GM12878 (cell line): ENCODE data around the gene ATP5PD. TPM values are rescaled to one million over a fixed set of nuclear protein-coding genes. Genes with fewer than 3 reads are reported as not detected.

ENCODE experiments used
- ATAC-seq: fragments of 200-7000 bp; cut with Tn5 transposase; 3 replicates; pipeline ENCODE4 v1.9.1; 2020; ENCODE audit warnings: mild to moderate bottlenecking, moderate library complexity
- BruUV-seq: library from RNA; stranded (reverse); fragments of 400-500 nt; replicated peaks from 2 replicates; lab custom pipeline; 2021; lab: Mats Ljungman, UMichigan
- CTCF ChIA-PET: fragments of 300-600 bp; sonication (Branson Sonifier 250); formaldehyde crosslinking; extraction: SDS; loops from one replicate; lab custom pipeline; 2021; ENCODE audit warnings: inconsistent platforms; lab: Yijun Ruan, JAX
- POLR2A ChIA-PET: fragments of 350-600 bp; formaldehyde crosslinking; extraction: SDS; loops from one replicate; lab custom pipeline; 2021; ENCODE audit warnings: inconsistent platforms; lab: Charles Lee
- RAD21 ChIA-PET: fragments of 300-600 bp; sonication (Branson Sonifier 250); formaldehyde crosslinking; loops from one replicate; lab custom pipeline; 2023; ENCODE audit warnings: antibody characterized with exemption; ENCODE audit not compliant: unreplicated experiment; lab: Charles Lee
- SMC1A ChIA-PET: fragments of 300-600 bp; sonication (Branson Sonifier 250); formaldehyde crosslinking; loops from one replicate; lab custom pipeline; 2023; ENCODE audit not compliant: unreplicated experiment, uncharacterized antibody; lab: Charles Lee
- DNase-seq: peaks from one replicate; pipeline ENCODE4 v3.0.0-alpha.2; 2011; ENCODE audit warnings: low read depth, low spot score
- FAIRE-seq: peaks from 3 replicates; lab custom pipeline; 2011; peaks lifted over from hg19 to GRCh38; lab: Jason Lieb, UNC
- H2AFZ ChIP-seq: 2 replicates; pipeline ENCODE4 v1.6.0; 2011; ENCODE audit warnings: low read depth, low read length, control low read depth; ENCODE audit not compliant: control insufficient read depth
- H3K27ac ChIP-seq: 2 replicates; pipeline ENCODE4 v1.5.1; 2011; ENCODE audit warnings: control low read depth; ENCODE audit not compliant: control insufficient read depth, insufficient read depth
- H3K27me3 ChIP-seq, 2 experiments: replicated peaks in 1 of 2; 2 replicates each; pipeline versions ENCODE4 v1.6.0 to v1.6.1; 2011; ENCODE audit warnings: low read length in 1 of 2; ENCODE audit not compliant: control insufficient read depth in 2 of 2, insufficient read depth in 2 of 2
- H3K36me3 ChIP-seq, 2 experiments: 2 replicates each; pipeline ENCODE4 v1.5.1; 2011; ENCODE audit warnings: low read length in 1 of 2; ENCODE audit not compliant: control insufficient read depth in 2 of 2, insufficient read depth in 2 of 2
- H3K4me1 ChIP-seq: 2 replicates; pipeline ENCODE4 v1.6.1; 2011; ENCODE audit warnings: mild to moderate bottlenecking, low read length, moderate library complexity, mixed read lengths; ENCODE audit not compliant: control insufficient read depth, insufficient read depth
- H3K4me2 ChIP-seq: 2 replicates; pipeline ENCODE4 v1.6.0; 2011; ENCODE audit warnings: control low read depth; ENCODE audit not compliant: control insufficient read depth, insufficient read depth
- H3K4me3 ChIP-seq: fragments of 200-600 bp; sonication (generic); 2 replicates; pipeline ENCODE4 v1.5.1; 2016
- H3K79me2 ChIP-seq: 2 replicates; pipeline ENCODE4 v1.6.0; 2011; ENCODE audit warnings: low read length; ENCODE audit not compliant: control insufficient read depth, insufficient read depth
- H3K9ac ChIP-seq: 2 replicates; pipeline ENCODE4 v1.8.0; 2011; ENCODE audit warnings: low read length, control low read depth, mixed read lengths; ENCODE audit not compliant: control insufficient read depth, insufficient read depth
- H3K9me3 ChIP-seq: replicated peaks from 3 replicates; pipeline ENCODE4 v1.5.1; 2011; ENCODE audit warnings: mild to moderate bottlenecking, low read length; ENCODE audit not compliant: control insufficient read depth, insufficient read depth
- H4K20me1 ChIP-seq: 2 replicates; pipeline ENCODE4 v1.6.0; 2011; ENCODE audit not compliant: control insufficient read depth, insufficient read depth
- CHD1 ChIP-seq: IDR thresholded peaks from 2 replicates; pipeline ENCODE4 v1.6.1; 2012; ENCODE audit warnings: low read depth, low read length, improper control_type of control experiment
- PBX3 ChIP-seq: IDR thresholded peaks from 2 replicates; pipeline ENCODE4 v1.6.1; 2011; ENCODE audit warnings: mild to moderate bottlenecking, low read depth, low read length, moderate library complexity; ENCODE audit not compliant: insufficient replicate concordance
- SIX5 ChIP-seq: IDR thresholded peaks from 2 replicates; pipeline ENCODE4 v1.6.1; 2011; ENCODE audit warnings: mild to moderate bottlenecking, low read depth, low read length, moderate library complexity; ENCODE audit not compliant: severe bottlenecking
- TARDBP ChIP-seq: IDR thresholded peaks from 2 replicates; pipeline ENCODE4 v1.6.1; 2016; ENCODE audit warnings: borderline replicate concordance
- ZNF687 ChIP-seq: fragments of 450-650 bp; IDR thresholded peaks from 2 replicates; pipeline ENCODE4 v1.6.1; 2017; ENCODE audit warnings: mild to moderate bottlenecking, moderate library complexity
- ZSCAN29 ChIP-seq: fragments of 450-650 bp; IDR thresholded peaks from 2 replicates; pipeline ENCODE4 v1.6.1; 2017; ENCODE audit warnings: mild to moderate bottlenecking, moderate library complexity
- WGBS: methylation state at CpG from one replicate; pipeline ENCODE4 v1.1.6; 2016; ENCODE audit warnings: low lambda C conversion rate; ENCODE audit not compliant: insufficient replicate concordance, insufficient coverage; ENCODE audit errors: missing lambda C conversion rate; 5-methylcytosine and 5-hydroxymethylcytosine counted together
- in situ Hi-C: fragments of 300-500 bp; cut with MboI; formaldehyde crosslinking; loops from 9 replicates; pipeline ENCODE4 v1.14.3; 2018; ENCODE audit warnings: mixed read lengths
- intact Hi-C: fragments of 100-400 bp; cut with micrococcal nuclease; formaldehyde crosslinking; loops from one replicate; pipeline ENCODE4 v1.14.2; 2022; ENCODE audit not compliant: unreplicated experiment
- polyA plus RNA-seq, 11 experiments: library from polyadenylated mRNA; depleted of rRNA in 4 of 11; unstranded in 6 of 11; stranded (reverse) in 5 of 11; fragments of >200 nt; fragmentation: Nextera tagmentation in 4 of 11; fragmentation: Illumina TruSeq in 1 of 11; extraction: Ambion mirVana in 4 of 11; extraction: Trizol in 1 of 11; gene quantifications; 1 replicate in 1 of 11; 2 replicates in 10 of 11; pipeline versions ENCODE4 v1.2.1 to v1.2.3, GENCODE V29; 2011 to 2016; ENCODE audit warnings: inconsistent platforms in 2 of 11, missing spikeins in 2 of 11, low read depth in 1 of 11
- total RNA-seq, 4 experiments: library from RNA; depleted of rRNA in 3 of 4; stranded (reverse); fragments of >200 nt in 3 of 4; fragmentation: Illumina TruSeq in 1 of 4; extraction: Trizol in 1 of 4; gene quantifications; 2 replicates each; pipeline versions ENCODE4 v1.2.1 to v1.2.3, GENCODE V29; 2013 to 2021

Gene ATP5PD
- total and polyA plus RNA-seq, 10 of the 15 experiments (the other 5 are each of a cell fraction or from before 2014, with no cell fraction given): 172 to 772 (median 321) TPM

GRCh38 chr17:75081611-75082540 is 35.1 kb upstream of the ATP5PD start:
- H3K9ac ChIP-seq: no peak overlapping the region
- BruUV-seq: no TSS peak
- POLR2A ChIA-PET: interaction anchor here (0.6 to 1.5 kb wide), 6 partner anchors 9 to 33 kb away, joined by 3 to 6 read pairs (median 3); no protein-coding TSS in a partner anchor
- in situ Hi-C loops: no loop called here
- H3K36me3 ChIP-seq: no peaks in the 10 kb centered on the region
- CTCF ChIA-PET: interaction anchor here (0.6 to 7.6 kb wide), 5 partner anchors 11 to 549 kb away, joined by 3 to 54 read pairs (median 4); no protein-coding TSS in a partner anchor
- peaks cover 29% of the 10 kb centered on the region for H3K4me1 ChIP-seq
- FAIRE-seq (no peak), ATAC-seq (no peak), DNase-seq (no peak)
- no peak overlapping the region for H3K4me2 ChIP-seq
- no peak overlapping the region for H3K4me3 ChIP-seq
- H3K27ac ChIP-seq: no peak overlapping the region
- TF ChIP-seq ZNF687 (no peak), PBX3 (no peak), CHD1 (no peak), ZSCAN29 (no peak), TARDBP (no peak), SIX5 (no peak)
- H3K9me3 ChIP-seq: no peaks in the 10 kb centered on the region
- 82% methylated on average over 12 of the region's 13 CpGs for WGBS
- RAD21 ChIA-PET: no interaction called here
- no peaks in the 10 kb centered on the region for H3K79me2 ChIP-seq
- no peak overlapping the region for H2AFZ ChIP-seq
- H3K27me3 ChIP-seq: no peaks in the 10 kb centered on the region
- no peaks in the 10 kb centered on the region for H4K20me1 ChIP-seq
- SMC1A ChIA-PET: interaction anchor here (0.6 to 1.4 kb wide), 2 partner anchors 26 to 1114 kb away, joined by 3 read pairs; no protein-coding TSS in a partner anchor
- intact Hi-C loops: no loop called here
